Neural cell (in vitro differentiated cells): ENCODE measurements around the gene PLD5. TPM values are rescaled to one million over a fixed set of nuclear protein-coding genes. Genes with fewer than 3 reads are reported as not detected.

Source experiments
- H2AFZ ChIP-seq: fragments of 200-600, 300-800 bp; sonication (generic), shearing (Covaris generic); 2 replicates; pipeline ENCODE4 v1.6.0; 2014; ENCODE audit warnings: low read depth, mild to moderate bottlenecking, antibody characterized with exemption, low read length, moderate library complexity
- H3F3A ChIP-seq: fragments of 200-600 bp; shearing (Covaris generic); 2 replicates; pipeline ENCODE4 v1.6.1; 2016; ENCODE audit warnings: mild to moderate bottlenecking, moderate library complexity, mixed read lengths, antibody characterized with exemption, low read length; ENCODE audit not compliant: insufficient read depth, poor library complexity, severe bottlenecking
- H3K27ac ChIP-seq: fragments of 200-600, 300-800 bp; sonication (generic), shearing (Covaris generic); 2 replicates; pipeline ENCODE4 v1.5.1; 2014; ENCODE audit warnings: mild to moderate bottlenecking, low read length, moderate library complexity
- H3K27me3 ChIP-seq: fragments of 300-800, 200-600 bp; sonication (generic), shearing (Covaris generic); 2 replicates; pipeline ENCODE4 v1.6.0; 2014; ENCODE audit warnings: mild to moderate bottlenecking, low read depth, low read length, moderate library complexity; ENCODE audit not compliant: insufficient read depth
- H3K36me3 ChIP-seq: fragments of 300-800, 200-600 bp; sonication (generic), shearing (Covaris generic); 2 replicates; pipeline ENCODE4 v1.5.1; 2014; ENCODE audit warnings: mild to moderate bottlenecking, antibody characterized with exemption, low read length, moderate library complexity; ENCODE audit not compliant: insufficient read depth
- H3K4me2 ChIP-seq: fragments of 300-800, 200-600 bp; sonication (generic), shearing (Covaris generic); 2 replicates; pipeline ENCODE4 v1.6.0; 2014; ENCODE audit warnings: mild to moderate bottlenecking, low read length
- H3K4me3 ChIP-seq: fragments of 300-800, 200-600 bp; sonication (generic), shearing (Covaris generic); 2 replicates; pipeline ENCODE4 v1.5.1; 2014; ENCODE audit warnings: mild to moderate bottlenecking, low read length, moderate library complexity
- H3K79me2 ChIP-seq: fragments of 200-600 bp; shearing (Covaris generic); replicated peaks from 2 replicates; pipeline ENCODE4 v1.6.0; 2014; ENCODE audit warnings: mild to moderate bottlenecking, low read length, moderate library complexity; ENCODE audit not compliant: insufficient read depth
- H3K9ac ChIP-seq: fragments of 300-800, 200-600 bp; sonication (generic), shearing (Covaris generic); 2 replicates; pipeline ENCODE4 v1.6.1; 2016; ENCODE audit warnings: mild to moderate bottlenecking, low read length, mixed read lengths
- H3K9me2 ChIP-seq: fragments of 200-600 bp; shearing (Covaris generic); 2 replicates; pipeline ENCODE4 v1.6.1; 2016; ENCODE audit warnings: mild to moderate bottlenecking, low read length, mixed read lengths; ENCODE audit not compliant: insufficient read depth
- H3K9me3 ChIP-seq: fragments of 200-600, 300-800 bp; sonication (generic), shearing (Covaris generic); 2 replicates; pipeline ENCODE4 v1.6.1; 2016; ENCODE audit warnings: mild to moderate bottlenecking, mixed run types, low read length, moderate library complexity, mixed read lengths
- H4K20me1 ChIP-seq: fragments of 200-600 bp; shearing (Covaris generic); 2 replicates; pipeline ENCODE4 v1.6.1; 2016; ENCODE audit warnings: mild to moderate bottlenecking, mixed run types; ENCODE audit not compliant: insufficient read depth
- EP300 ChIP-seq: fragments of 450-650 bp; conservative IDR thresholded peaks from 2 replicates; pipeline ENCODE4 v1.6.1; 2014; ENCODE audit warnings: antibody characterized with exemption, mild to moderate bottlenecking, moderate library complexity; ENCODE audit not compliant: poor library complexity, severe bottlenecking
- EZH2 ChIP-seq: fragments of 200-600, 300-800 bp; shearing (Covaris generic), sonication (generic); IDR thresholded peaks from 2 replicates; pipeline ENCODE4 v1.6.1; 2014; ENCODE audit warnings: antibody characterized with exemption, low read length, borderline replicate concordance, mild to moderate bottlenecking; ENCODE audit not compliant: insufficient read depth, poor library complexity, severe bottlenecking
- MXI1 ChIP-seq: fragments of 450-650 bp; conservative IDR thresholded peaks from 2 replicates; pipeline ENCODE4 v1.6.1; 2014; ENCODE audit warnings: antibody characterized with exemption, mild to moderate bottlenecking; ENCODE audit not compliant: poor library complexity, severe bottlenecking
- POLR2AphosphoS5 ChIP-seq: IDR thresholded peaks from 2 replicates; pipeline ENCODE4 v1.6.1; 2012
- RAD21 ChIP-seq: fragments of 450-650 bp; conservative IDR thresholded peaks from 2 replicates; pipeline ENCODE4 v1.6.1; 2014; ENCODE audit warnings: antibody characterized with exemption, mild to moderate bottlenecking, moderate library complexity
- SMC3 ChIP-seq: fragments of 450-650 bp; conservative IDR thresholded peaks from 2 replicates; pipeline ENCODE4 v1.6.1; 2014; ENCODE audit warnings: antibody characterized with exemption, mild to moderate bottlenecking, moderate library complexity; ENCODE audit not compliant: poor library complexity
- TAF1 ChIP-seq: IDR thresholded peaks from 2 replicates; pipeline ENCODE4 v1.6.1; 2012; ENCODE audit warnings: low read depth
- polyA plus RNA-seq: library from polyadenylated mRNA; depleted of rRNA; stranded (reverse); fragments of >200 nt; gene quantifications from 2 replicates; pipeline ENCODE4 v1.2.3, GENCODE V29; 2014
- TF ChIP-seq, protein P1 (sequence below): fragments of 450-650 bp; IDR thresholded peaks from 2 replicates; pipeline ENCODE4 v1.5.1; 2014; ENCODE audit warnings: antibody characterized with exemption, mild to moderate bottlenecking, moderate library complexity; ENCODE audit not compliant: poor library complexity, severe bottlenecking
- TF ChIP-seq, protein P2 (sequence below): IDR thresholded peaks from 2 replicates; pipeline ENCODE4 v1.6.1; 2012; ENCODE audit warnings: borderline replicate concordance

The PLD5 gene
- polyA plus RNA-seq, 1 donor from 2014 or later: 0.64 TPM

DNA sequence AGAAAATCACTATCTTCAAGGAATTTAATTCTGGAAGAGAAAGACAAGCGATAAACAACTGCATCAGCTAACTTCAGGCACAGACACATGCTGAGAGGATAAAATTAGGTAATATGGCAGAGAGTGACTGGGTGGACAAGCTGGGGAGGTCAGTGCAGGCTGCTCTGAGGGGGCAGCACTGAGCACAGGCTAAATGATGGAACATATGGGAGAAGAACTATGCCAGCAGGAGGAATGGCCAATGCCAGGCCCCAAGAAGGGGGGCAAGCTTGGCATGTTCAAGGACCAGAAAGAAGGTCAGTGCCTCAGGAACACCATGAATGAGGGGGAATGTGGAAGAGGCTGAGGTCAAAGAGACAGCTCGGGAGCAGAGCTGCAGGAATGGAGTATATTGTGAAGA, 334.9 kb downstream of the PLD5 start:
- H3K79me2 ChIP-seq: no peaks in the 10 kb centered on the region
- TF ChIP-seq MXI1: no peak
- TF ChIP-seq RAD21: no peak
- no peak for TF ChIP-seq POLR2AphosphoS5
- TF ChIP-seq, protein P1, sequence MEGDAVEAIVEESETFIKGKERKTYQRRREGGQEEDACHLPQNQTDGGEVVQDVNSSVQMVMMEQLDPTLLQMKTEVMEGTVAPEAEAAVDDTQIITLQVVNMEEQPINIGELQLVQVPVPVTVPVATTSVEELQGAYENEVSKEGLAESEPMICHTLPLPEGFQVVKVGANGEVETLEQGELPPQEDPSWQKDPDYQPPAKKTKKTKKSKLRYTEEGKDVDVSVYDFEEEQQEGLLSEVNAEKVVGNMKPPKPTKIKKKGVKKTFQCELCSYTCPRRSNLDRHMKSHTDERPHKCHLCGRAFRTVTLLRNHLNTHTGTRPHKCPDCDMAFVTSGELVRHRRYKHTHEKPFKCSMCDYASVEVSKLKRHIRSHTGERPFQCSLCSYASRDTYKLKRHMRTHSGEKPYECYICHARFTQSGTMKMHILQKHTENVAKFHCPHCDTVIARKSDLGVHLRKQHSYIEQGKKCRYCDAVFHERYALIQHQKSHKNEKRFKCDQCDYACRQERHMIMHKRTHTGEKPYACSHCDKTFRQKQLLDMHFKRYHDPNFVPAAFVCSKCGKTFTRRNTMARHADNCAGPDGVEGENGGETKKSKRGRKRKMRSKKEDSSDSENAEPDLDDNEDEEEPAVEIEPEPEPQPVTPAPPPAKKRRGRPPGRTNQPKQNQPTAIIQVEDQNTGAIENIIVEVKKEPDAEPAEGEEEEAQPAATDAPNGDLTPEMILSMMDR: no peak
- TF ChIP-seq, protein P2, sequence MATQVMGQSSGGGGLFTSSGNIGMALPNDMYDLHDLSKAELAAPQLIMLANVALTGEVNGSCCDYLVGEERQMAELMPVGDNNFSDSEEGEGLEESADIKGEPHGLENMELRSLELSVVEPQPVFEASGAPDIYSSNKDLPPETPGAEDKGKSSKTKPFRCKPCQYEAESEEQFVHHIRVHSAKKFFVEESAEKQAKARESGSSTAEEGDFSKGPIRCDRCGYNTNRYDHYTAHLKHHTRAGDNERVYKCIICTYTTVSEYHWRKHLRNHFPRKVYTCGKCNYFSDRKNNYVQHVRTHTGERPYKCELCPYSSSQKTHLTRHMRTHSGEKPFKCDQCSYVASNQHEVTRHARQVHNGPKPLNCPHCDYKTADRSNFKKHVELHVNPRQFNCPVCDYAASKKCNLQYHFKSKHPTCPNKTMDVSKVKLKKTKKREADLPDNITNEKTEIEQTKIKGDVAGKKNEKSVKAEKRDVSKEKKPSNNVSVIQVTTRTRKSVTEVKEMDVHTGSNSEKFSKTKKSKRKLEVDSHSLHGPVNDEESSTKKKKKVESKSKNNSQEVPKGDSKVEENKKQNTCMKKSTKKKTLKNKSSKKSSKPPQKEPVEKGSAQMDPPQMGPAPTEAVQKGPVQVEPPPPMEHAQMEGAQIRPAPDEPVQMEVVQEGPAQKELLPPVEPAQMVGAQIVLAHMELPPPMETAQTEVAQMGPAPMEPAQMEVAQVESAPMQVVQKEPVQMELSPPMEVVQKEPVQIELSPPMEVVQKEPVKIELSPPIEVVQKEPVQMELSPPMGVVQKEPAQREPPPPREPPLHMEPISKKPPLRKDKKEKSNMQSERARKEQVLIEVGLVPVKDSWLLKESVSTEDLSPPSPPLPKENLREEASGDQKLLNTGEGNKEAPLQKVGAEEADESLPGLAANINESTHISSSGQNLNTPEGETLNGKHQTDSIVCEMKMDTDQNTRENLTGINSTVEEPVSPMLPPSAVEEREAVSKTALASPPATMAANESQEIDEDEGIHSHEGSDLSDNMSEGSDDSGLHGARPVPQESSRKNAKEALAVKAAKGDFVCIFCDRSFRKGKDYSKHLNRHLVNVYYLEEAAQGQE: no peak
- H3K9me3 ChIP-seq: no peaks in the 10 kb centered on the region
- H3K4me3 ChIP-seq: no peak overlapping the region
- H2AFZ ChIP-seq: no peak overlapping the region
- no peak overlapping the region for H3K9ac ChIP-seq
- H3F3A ChIP-seq: no peaks in the 10 kb centered on the region
- H3K9me2 ChIP-seq: no peaks in the 10 kb centered on the region
- no peaks in the 10 kb centered on the region for H4K20me1 ChIP-seq
- no peak overlapping the region for H3K27ac ChIP-seq
- H3K36me3 ChIP-seq: no peaks in the 10 kb centered on the region
- H3K4me2 ChIP-seq: no peak overlapping the region
- no peaks in the 10 kb centered on the region for H3K27me3 ChIP-seq

DNA sequence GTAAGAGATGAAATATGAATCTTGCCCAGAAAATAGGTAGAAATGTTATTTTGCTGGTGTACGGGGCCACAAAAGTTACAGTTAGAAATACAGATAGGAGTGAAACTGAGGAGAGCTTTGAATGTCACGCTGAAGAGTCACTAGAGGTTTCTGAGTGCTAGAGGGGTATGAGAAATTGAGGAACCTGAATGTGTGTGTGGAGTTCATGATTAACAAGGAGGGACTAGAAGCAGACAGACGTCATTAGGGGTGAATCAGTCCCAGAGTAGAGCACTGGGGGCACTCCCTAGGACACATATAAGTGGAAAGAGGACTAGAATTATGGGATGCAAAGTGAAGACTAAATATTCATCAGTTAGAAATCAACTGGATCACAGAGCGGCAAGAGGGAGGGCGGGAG, 336.7 kb downstream of the PLD5 start:
- H3K9me3 ChIP-seq: no peaks in the 10 kb centered on the region
- no peak overlapping the region for H3K4me2 ChIP-seq
- H3K9ac ChIP-seq: no peak overlapping the region
- H4K20me1 ChIP-seq: no peaks in the 10 kb centered on the region
- no peaks in the 10 kb centered on the region for H3K79me2 ChIP-seq
- no peak overlapping the region for H3K4me3 ChIP-seq
- no peaks in the 10 kb centered on the region for H3K36me3 ChIP-seq
- no peak overlapping the region for H2AFZ ChIP-seq
- no peaks in the 10 kb centered on the region for H3K9me2 ChIP-seq
- no peaks in the 10 kb centered on the region for H3K27me3 ChIP-seq
- H3K27ac ChIP-seq: no peak overlapping the region
- no peaks in the 10 kb centered on the region for H3F3A ChIP-seq
- no peak for TF ChIP-seq TAF1
- no peak for TF ChIP-seq MXI1
- no peak for TF ChIP-seq RAD21
- TF ChIP-seq, protein P1: no peak
- TF ChIP-seq EZH2: no peak
- TF ChIP-seq POLR2AphosphoS5: no peak
- no peak for TF ChIP-seq EP300
- TF ChIP-seq, protein P2: no peak
- TF ChIP-seq SMC3: no peak
